ENCODE data around the gene KICS2.
"Not testable (repeated sequence)": the region's sequence is repeated elsewhere in the genome, so short reads cannot be mapped to it uniquely, and the experiment has no call there.

Gene KICS2

DNA sequence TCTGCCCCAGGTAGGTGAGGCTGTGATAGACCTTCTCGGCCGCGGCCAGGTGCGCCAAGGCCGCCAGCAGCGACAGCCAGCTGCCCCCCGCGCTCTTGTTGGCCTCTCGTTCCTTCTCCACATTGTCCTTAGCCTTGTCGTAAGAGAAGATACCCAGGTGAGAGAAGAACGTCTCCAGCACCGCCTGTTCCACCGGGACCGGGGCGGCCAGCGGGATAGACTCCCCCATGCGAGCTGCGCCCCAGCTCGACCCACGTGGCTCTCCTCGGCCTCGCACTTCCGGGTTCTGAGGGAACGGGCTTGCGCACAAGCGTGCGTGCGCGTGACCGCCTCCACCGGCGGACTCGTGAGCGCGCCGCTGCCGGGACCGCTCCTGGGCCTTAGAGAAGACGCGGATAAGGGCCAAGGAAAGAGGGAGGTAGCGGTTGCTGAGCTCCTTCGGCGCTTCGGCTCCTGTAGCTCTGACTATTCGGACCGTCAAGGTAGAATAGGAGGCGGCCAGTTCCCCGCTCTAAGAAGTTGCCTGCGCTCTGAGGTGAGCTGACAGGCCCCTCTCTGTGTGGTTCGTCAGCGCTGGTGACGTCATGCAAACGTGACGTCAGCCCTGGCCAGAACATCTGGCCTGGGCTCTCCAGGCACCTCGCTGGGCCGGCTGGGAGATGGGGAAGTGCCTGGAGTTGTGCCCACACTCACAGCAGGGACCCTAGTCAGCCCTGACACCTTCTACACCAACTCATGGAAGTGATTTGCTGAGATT, at the start of gene KICS2:
Gene KICS2, minus strand, starts transcription at position 288 of the 757 bp plus-strand sequence. Its CDS starts 59 bp downstream, at position 229.
- DNase-seq (ENCODE audit: low read depth) = peak; percentile 88

DNA sequence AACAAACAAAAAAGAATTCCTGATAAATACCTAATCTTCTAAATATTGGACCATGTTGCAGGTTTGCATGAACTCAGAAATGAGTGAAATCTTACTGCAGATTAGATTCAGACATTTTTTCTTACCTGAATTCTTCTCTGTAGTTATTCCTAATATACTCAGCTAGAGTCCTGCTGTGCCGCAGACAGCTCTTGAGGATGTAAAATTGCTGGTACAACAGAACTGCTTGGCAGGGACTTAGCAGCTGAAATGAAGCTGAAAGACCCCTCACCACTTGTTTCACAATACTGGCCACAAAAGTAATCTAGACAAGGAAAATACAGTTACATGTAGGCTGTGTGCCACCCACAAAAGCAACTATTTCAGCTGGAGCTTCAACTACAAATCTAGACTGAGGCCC, 48.3 kb upstream of the KICS2 start:
- DNase-seq (ENCODE audit: low read depth) = no peak

DNA sequence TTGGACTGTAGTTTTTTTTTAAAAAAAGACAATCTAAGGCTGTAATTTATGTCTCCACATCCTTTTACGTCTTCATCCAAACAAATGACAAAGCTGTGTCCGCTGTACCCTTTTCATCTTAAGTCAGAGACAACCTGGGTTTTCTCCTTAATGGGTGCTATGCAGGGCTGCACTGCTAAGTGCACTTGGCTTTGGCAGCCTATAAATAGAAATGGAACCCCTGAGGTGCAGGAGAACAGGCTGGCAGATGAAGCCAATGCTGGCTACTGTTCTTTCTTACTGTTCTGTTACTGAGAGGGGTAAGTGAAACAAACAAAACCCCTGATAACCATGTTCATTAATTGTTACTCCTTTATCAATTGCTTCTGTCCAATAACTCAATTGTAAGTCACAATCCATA, 47.1 kb upstream of the KICS2 start:
- no peak for DNase-seq (ENCODE audit: low read depth)

DNA sequence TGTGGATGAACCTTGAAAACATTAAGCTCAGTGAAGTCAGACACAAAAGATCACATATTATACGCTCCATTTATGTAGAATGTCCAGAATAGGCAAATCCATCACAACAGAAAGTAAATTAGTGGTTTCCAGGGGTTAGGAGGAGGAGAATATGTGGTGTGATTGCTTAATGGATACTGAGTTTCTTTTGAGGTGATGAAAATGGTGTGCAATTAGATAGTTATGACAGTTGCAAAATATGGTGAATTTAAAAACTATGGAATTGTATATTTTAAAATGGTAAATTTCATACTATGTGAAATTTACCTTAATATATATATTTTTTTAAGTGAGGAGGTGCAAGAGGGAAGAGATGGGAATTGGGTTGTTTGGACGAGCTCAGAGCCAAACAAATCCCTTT, 46.3 kb upstream of the KICS2 start:
- no peak for DNase-seq (ENCODE audit: low read depth)

DNA sequence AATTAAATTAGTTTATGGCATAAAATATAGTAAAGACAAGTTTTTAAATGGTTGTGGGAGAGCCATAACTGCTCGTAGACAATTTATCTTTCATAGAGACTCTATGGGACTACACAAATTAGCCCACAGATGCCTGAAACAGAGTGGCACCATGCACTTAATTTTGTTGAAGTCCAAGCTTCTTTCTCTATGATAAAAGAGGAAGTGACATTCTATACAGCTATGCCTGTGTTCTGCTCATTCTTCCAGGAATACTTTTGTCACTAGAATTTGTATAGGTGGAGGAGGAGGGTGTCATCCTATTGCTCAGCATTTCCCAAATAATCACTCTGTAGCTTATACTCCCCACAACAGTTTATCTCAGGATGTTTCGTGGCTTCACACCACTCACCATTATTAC, 43.7 kb upstream of the KICS2 start:
- no peak for DNase-seq (ENCODE audit: low read depth)

DNA sequence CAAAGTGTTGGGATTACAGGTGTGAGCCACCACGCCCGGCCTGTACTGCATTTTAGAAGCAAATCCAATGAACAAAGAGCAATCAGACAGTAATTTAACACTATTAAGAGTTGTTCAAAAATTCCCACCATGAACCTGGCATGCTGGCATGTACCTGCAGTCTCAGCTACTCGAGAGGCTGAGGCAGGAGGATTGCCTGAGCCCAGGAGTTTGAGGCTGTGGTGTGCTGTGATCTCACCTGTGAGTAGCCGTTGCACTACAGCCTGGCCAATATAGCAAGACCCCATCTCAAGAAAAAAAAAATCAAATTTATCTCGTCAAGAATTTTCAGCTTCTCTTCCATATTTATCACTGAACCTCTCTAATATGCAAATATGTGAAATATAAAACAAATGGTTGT, 39.7 kb upstream of the KICS2 start:
- no peak for DNase-seq (ENCODE audit: low read depth)

DNA sequence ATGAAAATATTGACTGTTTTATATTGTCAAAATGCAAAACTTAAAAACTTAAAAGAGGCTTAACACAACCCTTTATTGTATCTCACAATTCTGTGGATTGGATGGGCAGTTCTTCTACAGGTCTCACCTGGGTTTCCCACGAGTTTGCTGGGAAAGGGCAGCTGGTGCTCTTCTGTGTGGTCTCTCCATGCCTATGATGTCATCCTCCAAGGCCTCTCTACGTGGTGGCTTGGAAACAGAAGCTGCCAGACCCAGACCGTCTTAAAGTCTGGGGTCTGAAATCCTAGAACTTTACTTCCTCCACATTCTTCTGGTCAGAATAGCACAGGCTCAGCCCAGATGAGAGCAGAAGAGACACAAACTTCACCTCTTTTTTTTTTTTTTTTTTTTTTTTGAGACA, 36.5 kb upstream of the KICS2 start:
- no peak for DNase-seq (ENCODE audit: low read depth)

DNA sequence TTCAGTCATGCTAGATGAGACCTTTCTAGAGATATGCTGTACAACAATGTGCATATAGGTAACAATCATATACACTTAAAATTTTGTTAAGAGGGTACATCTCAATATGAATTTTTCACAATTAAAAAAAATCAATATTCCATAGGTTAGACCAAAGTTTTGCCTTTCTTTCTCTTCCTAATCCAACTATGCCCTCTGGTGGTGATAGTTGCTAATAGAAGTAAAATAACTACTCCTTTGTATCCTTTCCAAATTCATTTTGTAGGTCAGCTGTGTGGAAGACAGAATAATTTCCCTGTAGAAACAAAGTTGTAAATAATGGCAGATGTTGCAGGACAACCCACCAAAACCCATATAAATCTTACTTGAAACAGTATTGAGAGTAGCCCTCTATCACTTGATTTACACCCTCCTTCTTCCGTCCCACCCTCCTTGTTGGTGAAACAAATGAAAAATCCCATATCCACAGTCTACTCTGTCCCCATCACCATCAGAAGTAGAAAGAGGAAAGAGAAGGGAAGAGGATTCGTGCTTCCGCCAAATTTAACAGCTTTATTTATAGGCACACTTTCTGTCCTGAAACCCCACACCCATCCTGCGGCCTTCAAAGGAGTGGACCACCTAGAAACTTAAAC, 34.2 kb upstream of the KICS2 start:
- no peak for DNase-seq (ENCODE audit: low read depth)

DNA sequence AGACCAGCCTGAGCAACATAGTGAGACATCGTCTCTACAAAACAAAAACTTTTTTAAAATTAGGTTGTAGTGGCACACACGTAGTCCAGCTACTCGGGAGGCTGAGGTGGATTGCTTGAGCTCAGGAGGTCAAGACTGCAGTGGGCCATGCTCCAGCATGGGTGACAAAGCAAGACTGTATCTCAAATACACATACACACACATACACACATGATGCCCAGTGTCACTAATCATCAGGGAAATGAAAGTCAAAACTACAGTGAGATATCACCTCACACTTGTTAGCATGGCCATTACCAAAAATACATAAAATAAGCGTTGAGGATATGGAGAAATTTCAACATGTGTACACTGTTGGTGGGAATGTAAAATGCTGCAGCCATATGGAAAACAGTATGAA, 33.2 kb upstream of the KICS2 start:
- DNase-seq (ENCODE audit: low read depth) = no peak

DNA sequence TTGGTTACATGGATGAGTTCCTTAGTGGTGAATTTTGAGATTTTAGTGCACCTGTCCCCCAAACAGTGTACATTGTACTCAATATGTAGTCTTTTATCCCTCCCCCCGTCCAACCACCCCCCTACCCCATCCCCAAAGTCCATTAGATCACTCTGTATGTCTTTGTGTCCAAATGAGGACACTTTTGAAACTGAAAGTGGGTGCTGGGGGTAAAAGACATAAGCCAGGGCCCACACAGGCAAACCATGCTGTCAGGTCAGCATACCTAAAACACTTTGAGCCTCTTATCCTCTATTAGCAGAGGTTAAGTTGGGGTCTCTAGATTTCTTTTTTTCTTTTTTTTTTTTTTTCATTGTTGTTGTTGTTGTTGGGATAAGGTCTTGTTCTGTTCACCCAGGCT, 31.3 kb upstream of the KICS2 start:
- no peak for DNase-seq (ENCODE audit: low read depth)

DNA sequence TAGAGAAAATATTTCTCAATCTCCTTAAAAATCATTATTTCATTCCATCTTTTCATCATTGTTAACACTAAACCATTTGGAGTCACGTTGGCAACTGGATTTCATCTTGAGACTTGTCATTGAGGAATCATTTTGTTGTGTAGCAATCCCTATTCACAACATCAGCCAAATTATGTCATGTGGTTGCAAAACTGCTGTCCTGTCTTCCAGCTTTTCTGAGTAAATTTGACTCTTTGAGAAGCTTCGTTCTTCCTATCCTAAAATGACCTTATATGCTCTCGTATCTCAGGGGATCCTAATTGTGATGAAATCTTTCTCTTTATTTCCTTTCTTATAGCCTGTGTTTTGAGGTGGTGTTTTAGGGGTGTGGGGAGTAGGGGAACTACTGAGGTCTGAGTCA, 30.6 kb upstream of the KICS2 start:
- DNase-seq (ENCODE audit: low read depth) = no peak

DNA sequence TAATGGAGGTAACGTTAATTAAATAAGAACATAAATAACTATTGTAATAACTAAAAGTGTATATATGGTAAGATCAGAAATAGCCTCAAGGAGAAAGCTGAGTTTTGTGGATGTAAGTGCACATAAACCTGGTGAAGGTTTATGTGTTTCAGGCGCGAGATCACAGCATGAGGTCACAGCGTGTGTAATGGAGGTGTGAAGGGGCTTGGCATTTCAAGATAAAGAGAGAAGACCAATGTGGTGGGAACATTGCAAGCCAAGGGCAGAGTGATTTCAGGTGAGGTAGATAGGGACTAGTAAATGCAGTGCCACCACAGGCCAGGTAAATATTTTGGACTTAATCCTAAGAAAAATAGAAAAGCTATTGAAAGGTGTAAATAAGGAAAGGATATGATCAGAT, 21.7 kb upstream of the KICS2 start:
- no peak for DNase-seq (ENCODE audit: low read depth)

DNA sequence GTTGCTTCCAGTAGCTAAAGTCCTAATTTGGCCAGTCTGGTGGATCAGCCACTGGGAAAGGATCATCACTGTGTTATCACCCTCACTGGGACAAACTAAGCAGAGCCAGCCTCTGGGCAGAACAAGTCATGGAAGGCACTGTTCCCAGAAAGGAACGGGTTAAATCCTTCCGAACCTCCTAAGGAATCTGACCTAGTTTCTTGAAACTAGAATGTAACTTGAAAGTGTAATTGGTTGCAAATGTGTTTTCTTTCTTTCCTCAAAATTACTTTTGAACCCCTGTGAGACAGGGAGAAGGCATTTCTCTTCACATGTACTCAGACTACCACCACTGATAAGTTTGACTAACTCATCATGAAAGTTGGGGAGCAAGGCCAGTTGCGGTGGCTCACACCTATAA, 18.7 kb upstream of the KICS2 start:
- DNase-seq (ENCODE audit: low read depth) = no peak

DNA sequence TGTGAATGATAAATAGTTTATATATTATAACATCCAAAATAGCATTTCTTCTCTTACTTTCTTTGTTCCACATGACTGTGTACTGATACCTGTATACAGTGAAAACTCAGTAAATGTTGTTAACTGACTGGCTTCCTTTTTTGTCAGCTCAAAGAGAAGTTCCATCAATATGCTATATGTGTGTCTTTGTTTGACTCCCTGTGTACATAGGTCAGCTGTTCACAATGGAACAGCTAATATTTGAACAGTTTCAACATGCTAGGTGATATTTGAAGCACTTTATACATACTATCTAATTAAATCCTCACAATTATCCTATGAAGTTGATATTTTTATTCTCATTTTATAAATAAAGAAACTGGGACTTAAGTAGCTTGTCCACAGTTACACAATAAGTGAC, 15.3 kb upstream of the KICS2 start:
- DNase-seq (ENCODE audit: low read depth) = no peak

DNA sequence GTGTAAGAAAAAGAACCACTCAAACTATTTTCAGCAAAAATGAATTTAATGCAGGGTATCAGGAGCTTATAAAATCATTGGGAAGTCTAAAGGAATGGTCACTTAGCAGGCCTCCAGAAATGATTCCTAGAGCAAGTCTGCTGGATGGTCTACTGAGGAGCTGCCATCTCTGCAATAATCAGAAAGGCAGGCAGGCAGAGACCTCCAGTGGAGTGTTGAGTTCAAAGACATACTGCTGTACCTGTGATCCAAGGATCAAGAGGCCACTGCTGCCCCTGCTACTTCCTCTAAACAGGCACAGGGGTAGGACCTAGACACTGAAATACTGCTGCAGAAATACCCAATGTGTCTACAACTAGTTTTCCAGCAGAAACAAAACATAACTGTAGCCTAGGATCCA, 14.5 kb upstream of the KICS2 start:
- DNase-seq (ENCODE audit: low read depth) = no peak

DNA sequence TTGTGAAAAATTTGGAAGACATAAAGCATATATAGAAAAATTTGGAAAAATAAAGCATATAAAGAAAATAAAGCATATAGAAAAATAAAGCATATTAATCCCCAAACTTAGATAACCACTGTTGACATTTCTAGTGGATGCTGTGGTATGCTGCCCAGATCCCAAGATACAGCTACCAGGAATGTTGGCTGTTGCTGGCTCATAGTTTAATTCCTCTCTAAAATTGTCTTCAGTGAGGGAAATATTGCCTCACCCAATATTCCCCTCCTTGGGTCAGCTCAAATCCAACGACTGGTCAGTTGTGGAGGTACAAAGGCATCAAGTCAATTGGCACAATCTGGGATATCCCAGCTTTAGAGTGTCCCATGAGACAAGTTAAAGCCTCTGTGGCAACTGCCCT, 10.1 kb upstream of the KICS2 start:
- DNase-seq (ENCODE audit: low read depth) = no peak

DNA sequence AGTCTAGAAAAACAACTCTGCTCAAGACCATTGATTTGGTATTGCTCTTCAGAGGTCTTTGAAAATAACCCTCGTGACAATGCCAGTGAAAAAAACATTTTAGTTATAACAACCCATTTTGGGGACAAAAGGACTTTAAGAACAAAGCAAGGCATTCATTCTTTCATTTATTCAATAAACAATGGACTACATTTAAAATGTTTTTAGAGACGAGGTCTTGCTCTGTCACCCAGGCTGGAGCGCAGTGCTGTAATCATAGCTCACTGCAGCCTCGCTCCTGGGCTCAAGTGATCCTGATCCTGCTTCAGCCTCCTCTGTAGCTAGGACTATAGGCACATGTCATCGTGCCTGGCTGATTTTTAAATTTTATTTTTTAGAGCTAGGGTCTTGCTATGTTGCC, 7.7 kb upstream of the KICS2 start:
- DNase-seq (ENCODE audit: low read depth) = no peak

DNA sequence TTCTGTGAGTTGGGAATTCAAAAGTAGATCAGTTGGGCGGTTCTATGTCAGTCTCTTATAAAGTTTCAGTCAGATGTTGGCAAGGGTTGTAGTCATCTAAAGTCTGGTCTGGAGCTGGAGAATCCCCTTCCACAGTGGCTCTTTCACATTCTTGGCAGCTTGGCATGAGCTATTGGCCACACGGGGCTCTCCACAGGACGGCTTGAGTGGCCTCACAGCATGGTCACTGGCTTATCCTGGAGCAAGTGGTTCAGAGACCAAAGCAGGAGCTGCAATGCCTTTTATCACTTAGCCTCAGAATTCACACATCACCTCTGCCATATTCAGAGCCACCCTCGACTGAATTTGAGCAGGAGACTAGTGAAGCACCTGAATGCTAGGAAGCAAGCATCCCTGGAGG, 7.1 kb upstream of the KICS2 start:
- no peak for DNase-seq (ENCODE audit: low read depth)

DNA sequence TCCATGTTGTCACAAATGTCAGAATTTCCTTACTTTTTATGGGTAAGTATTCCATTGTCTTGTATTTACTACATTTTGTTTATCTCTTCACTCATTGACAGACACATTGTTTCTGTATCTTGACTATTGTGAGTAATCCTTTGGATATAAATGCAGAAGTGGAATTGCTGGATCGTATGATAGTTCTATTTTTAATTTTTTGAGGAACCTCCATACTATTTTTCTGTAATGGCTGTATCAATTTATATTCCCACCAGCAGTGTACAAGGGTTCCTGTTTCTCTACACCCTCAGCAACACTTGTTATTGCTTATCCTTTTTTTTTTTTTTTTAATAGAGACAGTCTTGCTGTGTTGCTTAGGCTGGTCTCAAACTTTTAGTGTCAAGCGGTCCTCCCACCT, 3.5 kb upstream of the KICS2 start:
- DNase-seq (ENCODE audit: low read depth) = no peak

DNA sequence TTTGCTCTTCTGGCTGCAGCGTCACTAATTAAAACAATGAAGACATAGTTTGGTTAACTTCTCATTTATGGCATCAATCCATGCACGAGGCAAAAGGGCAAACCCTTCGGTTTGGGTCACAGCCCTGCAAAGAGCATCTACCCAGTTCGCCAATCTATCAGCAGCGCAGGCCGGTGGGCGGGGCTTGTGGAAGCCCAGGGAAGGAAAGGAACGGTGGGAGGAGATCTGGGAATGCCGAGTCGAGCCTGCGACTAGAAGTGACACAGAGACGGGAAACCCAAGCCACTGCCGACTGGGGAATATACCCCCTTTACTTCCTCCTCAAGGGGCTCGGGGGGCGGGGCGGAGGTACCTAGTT, 466 bp downstream of the KICS2 start:
- peak; percentile 53 for DNase-seq (ENCODE audit: low read depth)

DNA sequence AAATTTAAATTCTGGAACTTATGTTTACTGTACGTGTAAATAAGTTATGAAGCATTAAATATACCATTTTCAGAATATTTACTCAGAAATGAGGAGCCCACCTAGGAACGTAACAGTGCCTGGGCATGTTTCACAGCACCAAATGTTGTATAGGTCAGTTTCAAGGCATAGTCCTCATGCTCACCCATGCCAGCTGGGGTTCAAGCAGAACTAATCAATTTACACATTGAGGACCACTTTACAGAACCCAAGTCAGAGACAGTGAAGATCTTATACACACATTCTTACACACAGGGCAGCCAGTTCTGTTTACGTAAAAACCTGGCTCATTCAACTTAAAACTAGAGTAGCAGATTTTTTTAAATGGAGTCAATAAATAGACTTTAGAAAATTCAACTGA, 2.0 kb downstream of the KICS2 start:
- no peak for DNase-seq (ENCODE audit: low read depth)

DNA sequence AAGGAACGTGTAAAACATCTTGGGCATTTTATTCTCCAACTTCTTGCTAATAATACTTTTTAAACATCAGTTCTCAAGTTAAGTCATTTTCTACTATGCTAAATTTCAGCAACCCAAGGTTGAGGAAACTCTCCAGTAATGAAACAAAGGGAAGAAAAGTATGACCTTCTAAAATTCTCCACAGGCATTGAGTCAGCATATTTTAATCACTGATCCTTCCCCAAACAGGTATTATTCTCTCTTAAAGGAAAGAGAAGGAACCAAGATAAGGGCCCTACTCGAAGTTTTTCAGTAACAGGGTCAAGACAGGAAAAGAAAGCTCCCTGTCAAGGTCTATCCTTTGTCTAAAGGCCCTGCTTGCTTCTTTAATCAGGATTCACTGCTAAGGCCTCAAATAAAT, 3.0 kb downstream of the KICS2 start:
- no peak for DNase-seq (ENCODE audit: low read depth)

DNA sequence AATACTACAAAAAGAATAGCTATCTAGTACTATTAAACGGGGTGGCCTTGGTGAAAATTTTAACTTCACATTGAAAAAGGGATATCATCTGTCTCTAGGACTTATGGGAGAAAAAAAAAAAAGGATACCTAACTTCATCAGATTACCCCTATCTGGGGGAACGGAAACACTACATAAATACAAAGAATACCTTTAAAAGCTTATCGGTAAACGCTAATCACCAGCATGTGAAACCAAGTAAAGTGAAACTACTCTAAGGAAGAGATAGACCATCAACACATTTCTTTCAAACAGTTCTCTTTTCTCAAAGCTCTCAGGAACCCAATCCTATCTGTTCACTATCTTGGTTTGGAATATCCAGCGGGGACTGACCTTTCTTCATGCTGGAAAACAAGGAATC, 3.5 kb downstream of the KICS2 start:
- DNase-seq (ENCODE audit: low read depth) = no peak

DNA sequence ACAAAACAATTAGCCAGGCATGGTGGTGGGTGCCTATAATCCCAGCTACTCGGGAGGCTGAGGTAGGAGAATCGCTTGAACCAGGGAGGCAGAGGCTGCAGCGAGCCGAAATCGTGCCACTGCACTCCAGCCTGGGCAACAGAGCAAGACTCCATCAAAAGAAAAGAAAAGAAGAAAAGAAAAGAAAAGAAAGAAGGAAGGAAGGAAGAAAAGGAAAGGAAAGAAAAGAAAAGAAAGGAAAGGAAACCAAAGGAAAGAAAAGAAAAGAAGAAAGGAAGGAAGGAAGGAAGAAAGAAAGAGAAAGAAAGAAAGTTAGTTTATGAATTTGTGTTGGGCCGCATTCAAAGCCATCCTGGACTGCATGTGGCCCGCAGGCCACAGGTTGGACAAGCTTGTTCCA, 4.5 kb downstream of the KICS2 start:
- DNase-seq (ENCODE audit: low read depth) = not testable (repeated sequence)

All from activated T-cell treated with anti-CD3 and anti-CD28 coated beads for 24 hours (primary cell).